Activated T-cell treated with anti-CD3 and anti-CD28 coated beads, Interleukin-2, amount 50 U/mL, for 24 hours (primary cell): Measurements from ENCODE around the gene OSBPL7.
A peak's percentile ranks its signal among the peaks of the same experiment; 100 is the strongest.

Experiments used
- DNase-seq: peaks from one replicate; pipeline ENCODE4 v3.0.0-alpha.2; 2020
- H3K27ac Mint-ChIP-seq: 2 replicates; pipeline ENCODE4 v1.8.0; 2020; ENCODE audit warnings: mild to moderate bottlenecking, mixed read lengths
- H3K27me3 Mint-ChIP-seq: 2 replicates; pipeline ENCODE4 v1.8.0; 2020; ENCODE audit warnings: mixed read lengths
- H3K36me3 Mint-ChIP-seq: 2 replicates; pipeline ENCODE4 v1.8.0; 2020; ENCODE audit warnings: low read depth, mixed read lengths
- H3K4me1 Mint-ChIP-seq: 2 replicates; pipeline ENCODE4 v1.8.0; 2020; ENCODE audit warnings: low read depth, mixed read lengths
- H3K4me3 Mint-ChIP-seq: 2 replicates; pipeline ENCODE4 v1.8.0; 2020; ENCODE audit warnings: mild to moderate bottlenecking, moderate library complexity, mixed read lengths
- H3K9me3 Mint-ChIP-seq: 2 replicates; pipeline ENCODE4 v1.8.0; 2020; ENCODE audit warnings: mixed read lengths

The OSBPL7 gene, protein sequence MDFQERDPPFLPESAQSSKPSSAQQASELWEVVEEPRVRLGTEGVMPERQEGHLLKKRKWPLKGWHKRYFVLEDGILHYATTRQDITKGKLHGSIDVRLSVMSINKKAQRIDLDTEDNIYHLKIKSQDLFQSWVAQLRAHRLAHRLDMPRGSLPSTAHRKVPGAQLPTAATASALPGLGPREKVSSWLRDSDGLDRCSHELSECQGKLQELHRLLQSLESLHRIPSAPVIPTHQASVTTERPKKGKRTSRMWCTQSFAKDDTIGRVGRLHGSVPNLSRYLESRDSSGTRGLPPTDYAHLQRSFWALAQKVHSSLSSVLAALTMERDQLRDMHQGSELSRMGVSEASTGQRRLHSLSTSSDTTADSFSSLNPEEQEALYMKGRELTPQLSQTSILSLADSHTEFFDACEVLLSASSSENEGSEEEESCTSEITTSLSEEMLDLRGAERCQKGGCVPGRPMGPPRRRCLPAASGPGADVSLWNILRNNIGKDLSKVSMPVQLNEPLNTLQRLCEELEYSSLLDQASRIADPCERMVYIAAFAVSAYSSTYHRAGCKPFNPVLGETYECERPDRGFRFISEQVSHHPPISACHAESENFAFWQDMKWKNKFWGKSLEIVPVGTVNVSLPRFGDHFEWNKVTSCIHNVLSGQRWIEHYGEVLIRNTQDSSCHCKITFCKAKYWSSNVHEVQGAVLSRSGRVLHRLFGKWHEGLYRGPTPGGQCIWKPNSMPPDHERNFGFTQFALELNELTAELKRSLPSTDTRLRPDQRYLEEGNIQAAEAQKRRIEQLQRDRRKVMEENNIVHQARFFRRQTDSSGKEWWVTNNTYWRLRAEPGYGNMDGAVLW

DNA sequence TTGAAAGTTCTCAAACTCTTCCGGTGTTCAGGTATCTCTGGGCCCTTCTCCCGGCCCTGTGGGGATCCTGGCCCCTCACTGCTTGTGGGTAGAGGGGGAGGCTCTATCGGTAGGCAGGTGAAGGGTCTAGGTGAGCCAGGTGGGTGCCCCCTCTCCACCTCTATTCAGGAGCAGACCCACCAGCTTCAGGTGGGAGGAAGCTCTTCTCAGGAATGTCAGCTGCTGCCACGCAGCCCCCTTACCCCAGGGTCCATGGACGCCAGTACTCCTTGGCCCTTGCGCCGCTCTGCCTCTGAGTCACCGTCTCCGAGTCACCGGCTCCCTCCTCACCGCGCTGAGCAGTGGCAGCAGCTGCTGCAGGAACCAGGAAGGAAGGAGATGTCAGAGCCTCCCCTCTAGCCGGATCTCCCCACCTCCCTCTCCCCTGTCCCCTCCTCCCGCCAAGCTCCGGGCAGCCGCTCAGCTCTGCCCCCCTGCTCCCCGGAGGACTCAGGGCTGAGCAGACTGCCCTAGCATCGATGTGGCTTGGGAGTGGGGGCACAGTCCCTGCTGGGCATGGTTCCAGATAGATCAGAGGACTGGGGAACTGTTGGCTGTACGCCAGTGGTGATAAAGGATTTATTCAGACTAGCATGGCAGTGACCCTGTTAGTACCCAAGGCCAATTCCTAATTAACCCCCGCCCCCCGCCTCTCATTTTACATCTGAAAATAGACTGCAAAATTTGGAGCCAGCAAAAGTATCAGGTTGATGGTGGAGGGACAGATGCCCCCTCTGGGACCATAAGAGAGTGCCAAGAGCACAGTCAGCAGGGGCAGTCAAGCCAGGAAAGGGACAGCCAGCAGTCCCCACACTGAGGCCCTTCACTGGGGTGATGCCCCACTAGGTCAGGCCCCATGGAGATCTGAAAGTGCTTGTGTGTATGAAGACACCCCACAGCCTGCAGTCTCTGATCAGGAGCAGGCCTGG, at the start of gene OSBPL7:
OSBPL7 (minus strand) TSS at position 371 of the 968 bp plus-strand sequence. CDS start 1,516 bp downstream, outside the sequence.
- peak within 1 kb of the TSS; percentile 94 for H3K27ac Mint-ChIP-seq
- peak within 1 kb of the TSS; percentile 95 for H3K4me3 Mint-ChIP-seq
- peaks cover 24% of the 10 kb centered on the region for H3K4me1 Mint-ChIP-seq
- no peaks in the 10 kb centered on the region for H3K9me3 Mint-ChIP-seq
- H3K27me3 Mint-ChIP-seq, result no peaks in the 10 kb centered on the region
- H3K36me3 Mint-ChIP-seq, result peaks cover 68% of the 10 kb centered on the region
- peak; percentile 81 for DNase-seq

DNA sequence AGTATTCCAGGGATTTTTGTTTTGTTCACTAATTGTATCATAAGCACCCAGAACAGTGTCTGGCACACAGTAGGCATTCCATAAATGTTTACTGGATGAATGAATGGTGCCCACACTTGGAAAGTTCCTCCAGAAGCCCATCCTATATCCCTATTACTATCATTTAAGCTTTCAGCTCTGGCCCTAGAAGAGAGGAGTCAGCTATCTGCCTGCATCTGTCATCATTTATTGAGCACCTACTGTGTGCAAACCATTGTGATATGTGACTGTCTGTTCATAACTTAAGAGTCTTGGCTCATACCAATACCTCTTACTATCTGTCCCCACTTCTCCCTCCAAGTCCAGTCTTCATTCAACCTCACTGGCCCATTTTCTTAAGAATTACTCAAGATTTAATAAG, 49.5 kb upstream of the OSBPL7 start:
- H3K9me3 Mint-ChIP-seq, result no peaks in the 10 kb centered on the region
- H3K36me3 Mint-ChIP-seq, result no peaks in the 10 kb centered on the region
- H3K27ac Mint-ChIP-seq, result no peak overlapping the region
- no peak for DNase-seq
- no peak overlapping the region for H3K4me3 Mint-ChIP-seq
- H3K27me3 Mint-ChIP-seq, result peaks cover 66% of the 10 kb centered on the region
- H3K4me1 Mint-ChIP-seq, result no peaks in the 10 kb centered on the region

DNA sequence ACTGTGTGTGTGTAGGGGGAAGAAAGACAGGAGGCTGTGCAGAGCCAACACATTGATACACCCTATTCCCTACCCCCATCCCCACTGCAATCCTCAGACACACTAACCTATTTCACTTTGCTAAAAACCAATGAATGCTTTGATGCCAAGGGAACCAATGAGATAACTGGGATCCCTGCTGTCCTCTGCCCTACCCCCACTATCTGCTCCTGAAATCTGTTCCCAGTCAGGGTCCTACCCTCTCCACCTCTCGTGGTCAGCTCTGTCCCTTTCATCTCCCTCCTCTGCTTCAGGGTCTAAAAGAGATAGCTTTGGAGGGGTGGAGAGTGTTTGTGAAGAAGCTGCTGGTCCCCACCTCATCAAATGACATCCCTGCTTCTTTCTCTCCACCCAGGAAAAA, 48.5 kb upstream of the OSBPL7 start:
- Mint-ChIP-seq H3K27me3 (peaks cover 59% of the 10 kb centered on the region), H3K4me1 (peaks cover 4% of the 10 kb centered on the region), H3K27ac (no peak overlapping the region), H3K36me3 (no peaks in the 10 kb centered on the region), H3K9me3 (no peaks in the 10 kb centered on the region), H3K4me3 (no peak overlapping the region)
- no peak for DNase-seq

DNA sequence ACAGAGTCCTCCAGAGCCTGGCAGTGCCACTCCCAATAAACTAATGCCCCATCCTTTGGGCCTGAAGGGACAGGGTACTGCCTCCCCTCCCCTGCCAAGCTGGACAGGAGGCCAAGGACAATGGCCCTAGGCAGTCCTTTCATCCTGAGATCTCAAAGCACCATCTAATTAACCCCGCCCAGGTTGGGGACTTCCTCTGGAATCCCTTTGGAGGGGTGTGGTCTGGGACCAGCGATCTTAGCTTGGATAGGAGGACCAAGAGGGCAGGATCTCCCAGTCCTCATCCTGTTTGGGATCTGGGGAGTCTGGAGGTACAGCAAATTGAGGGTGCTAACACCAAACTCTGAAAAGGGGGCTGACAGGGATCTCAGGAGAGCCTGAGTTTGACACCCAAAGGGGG, 47.5 kb upstream of the OSBPL7 start:
- Mint-ChIP-seq H3K4me3 (no peak overlapping the region), H3K27me3 (peaks cover 52% of the 10 kb centered on the region), H3K27ac (no peak overlapping the region), H3K9me3 (no peaks in the 10 kb centered on the region), H3K36me3 (no peaks in the 10 kb centered on the region), H3K4me1 (peaks cover 11% of the 10 kb centered on the region)
- no peak for DNase-seq

DNA sequence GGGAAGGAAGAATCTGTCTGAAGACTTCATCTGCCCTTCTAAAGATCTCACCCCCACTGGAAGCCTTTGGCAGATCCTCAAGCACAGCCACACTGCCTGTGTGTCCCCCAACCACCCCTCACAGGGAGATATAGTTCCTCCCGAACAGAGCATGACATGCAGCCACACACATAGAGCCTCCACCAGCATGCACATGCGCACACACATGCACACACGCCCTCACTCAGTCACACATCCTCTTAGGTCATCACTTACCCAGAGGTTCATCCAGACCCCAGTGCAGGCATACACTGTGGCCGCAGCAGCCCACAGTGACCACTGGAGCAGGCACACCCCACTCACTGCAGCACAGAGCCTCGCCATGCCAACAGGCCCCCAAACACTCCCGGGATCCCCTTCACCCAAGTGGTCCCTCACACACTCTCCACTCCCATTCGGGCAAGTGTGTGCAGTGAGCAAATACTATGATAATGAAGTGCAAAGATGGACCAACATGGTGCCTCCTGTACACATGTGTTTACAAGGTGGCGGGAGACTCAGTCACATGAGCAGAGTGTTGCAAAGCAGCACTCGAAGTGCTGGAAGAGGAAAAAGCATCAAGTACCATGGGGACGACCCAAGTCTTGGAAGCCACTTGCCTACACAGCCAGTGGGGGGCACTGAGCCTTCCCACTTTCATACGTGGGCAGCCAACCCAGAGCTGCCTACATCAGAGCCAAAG, 46.4 kb upstream of the OSBPL7 start:
- H3K4me1 Mint-ChIP-seq, result peaks cover 15% of the 10 kb centered on the region
- no peak overlapping the region for H3K27ac Mint-ChIP-seq
- no peaks in the 10 kb centered on the region for H3K36me3 Mint-ChIP-seq
- peaks cover 46% of the 10 kb centered on the region for H3K27me3 Mint-ChIP-seq
- no peak for DNase-seq
- H3K4me3 Mint-ChIP-seq, result no peak overlapping the region
- H3K9me3 Mint-ChIP-seq, result no peaks in the 10 kb centered on the region

DNA sequence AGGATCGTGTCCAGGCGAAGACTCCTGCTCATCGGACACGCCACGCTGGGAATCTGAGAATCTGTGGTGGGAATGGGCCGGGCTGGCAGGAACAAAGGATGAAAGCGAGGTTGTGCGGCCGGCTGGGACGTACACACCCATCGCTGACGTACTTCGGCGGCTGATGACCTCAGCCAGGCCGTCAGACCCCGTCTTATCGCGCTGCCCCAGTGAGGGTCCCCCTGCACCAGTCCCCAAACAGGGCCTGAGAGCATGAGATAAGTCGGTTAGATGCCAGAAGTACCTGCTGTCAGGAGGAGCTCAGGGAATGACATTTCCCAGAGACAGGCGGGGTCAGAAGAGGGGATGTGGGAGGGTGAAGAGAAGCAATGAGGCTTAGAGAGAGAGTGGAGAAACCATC, 45.3 kb upstream of the OSBPL7 start:
- Mint-ChIP-seq H3K4me1 (peaks cover 21% of the 10 kb centered on the region), H3K27ac (peak overlapping the region; percentile 9), H3K4me3 (no peak overlapping the region), H3K36me3 (no peaks in the 10 kb centered on the region), H3K27me3 (peaks cover 39% of the 10 kb centered on the region), H3K9me3 (no peaks in the 10 kb centered on the region)
- DNase-seq, result no peak

DNA sequence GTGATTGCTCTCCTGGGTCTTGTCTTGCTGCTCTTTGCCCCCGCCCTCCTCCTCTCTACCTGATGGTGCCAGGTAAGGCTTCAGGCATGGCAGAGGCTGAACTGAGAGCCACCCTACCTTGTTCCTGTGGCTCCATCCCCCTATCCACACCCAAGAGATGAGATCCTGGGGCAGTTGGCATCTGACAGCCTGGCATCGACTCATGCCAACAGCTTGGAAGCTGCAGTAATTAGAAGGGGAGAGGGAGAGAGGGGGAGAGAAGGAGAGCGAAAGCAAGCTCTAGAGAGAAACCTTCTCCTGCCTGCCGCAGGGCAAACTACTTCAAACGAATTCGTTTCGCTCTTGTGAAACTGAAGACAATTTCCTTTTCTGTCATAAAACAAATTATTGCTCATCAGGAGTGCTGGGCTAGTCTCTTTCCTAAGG, 43.2 kb upstream of the OSBPL7 start:
- peaks cover 21% of the 10 kb centered on the region for H3K4me1 Mint-ChIP-seq
- H3K36me3 Mint-ChIP-seq, result no peaks in the 10 kb centered on the region
- peak overlapping the region; percentile 15 for H3K27ac Mint-ChIP-seq
- H3K4me3 Mint-ChIP-seq, result no peak overlapping the region
- H3K27me3 Mint-ChIP-seq, result peaks cover 19% of the 10 kb centered on the region
- DNase-seq, result no peak
- H3K9me3 Mint-ChIP-seq, result no peaks in the 10 kb centered on the region

DNA sequence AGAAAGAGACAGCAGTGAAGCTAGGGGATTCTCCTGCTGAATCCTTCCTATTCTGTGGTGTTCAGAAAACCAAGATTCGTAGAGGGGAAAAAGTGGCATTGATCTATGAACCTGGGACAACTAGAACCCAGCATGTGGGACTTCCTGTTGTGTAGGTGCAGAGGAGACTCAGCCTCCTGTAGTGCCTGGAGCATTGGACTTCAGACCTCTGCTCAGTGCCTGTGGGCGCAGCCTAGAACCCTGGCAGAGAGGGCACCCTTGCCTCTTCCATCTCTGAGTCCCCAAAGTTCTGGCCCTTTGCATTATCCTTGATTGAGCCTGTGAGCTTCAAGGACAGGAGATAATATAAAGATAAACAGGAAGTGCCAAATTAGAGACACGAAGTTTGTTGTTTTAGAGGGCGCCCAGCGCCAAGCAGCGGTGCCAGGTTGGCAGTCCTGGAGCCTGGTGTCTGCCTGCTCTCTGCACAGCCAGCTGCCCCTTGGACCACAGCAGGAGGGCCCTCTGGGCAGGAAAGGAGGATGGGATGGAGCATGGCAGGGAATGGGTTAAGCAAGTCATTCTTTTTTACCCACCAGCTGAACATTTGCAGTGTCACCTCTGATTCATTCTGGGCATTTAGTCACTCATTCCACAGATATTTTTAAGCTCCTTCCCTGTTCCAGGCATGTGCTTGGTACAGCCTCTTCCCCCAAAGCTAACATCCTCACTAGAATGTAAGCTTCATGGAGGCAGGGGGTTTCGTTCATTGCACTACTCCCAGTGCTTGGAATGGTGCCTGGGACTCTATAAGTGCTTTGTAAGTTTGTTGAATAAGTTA, 41.2 kb upstream of the OSBPL7 start:
- Mint-ChIP-seq H3K27me3 (peaks cover 9% of the 10 kb centered on the region), H3K9me3 (no peaks in the 10 kb centered on the region), H3K4me1 (peaks cover 21% of the 10 kb centered on the region), H3K36me3 (no peaks in the 10 kb centered on the region), H3K4me3 (no peak overlapping the region), H3K27ac (no peak overlapping the region)
- DNase-seq, result no peak

DNA sequence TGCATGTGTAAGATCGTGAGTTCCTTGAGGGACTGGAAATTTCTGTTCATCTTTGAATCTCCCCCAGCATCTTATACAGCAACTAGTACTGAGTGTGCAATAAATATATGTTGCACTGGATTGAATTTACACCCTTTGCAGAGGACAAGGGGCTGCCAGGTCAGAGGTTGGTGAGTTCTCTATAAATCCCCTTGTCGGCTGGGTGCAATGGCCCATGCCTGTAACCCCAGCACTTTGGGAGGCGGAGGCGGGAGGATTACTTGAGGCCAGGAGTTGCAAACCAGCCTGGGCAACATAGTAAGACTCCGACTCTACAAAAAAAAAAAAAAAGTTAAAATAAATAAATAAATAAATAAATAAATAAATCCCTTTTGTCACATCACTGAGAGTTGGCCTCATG, 38.8 kb upstream of the OSBPL7 start:
- H3K4me3 Mint-ChIP-seq, result no peak overlapping the region
- no peak for DNase-seq
- peaks cover 20% of the 10 kb centered on the region for H3K4me1 Mint-ChIP-seq
- H3K27ac Mint-ChIP-seq, result no peak overlapping the region
- H3K36me3 Mint-ChIP-seq, result no peaks in the 10 kb centered on the region
- H3K9me3 Mint-ChIP-seq, result no peaks in the 10 kb centered on the region
- peaks cover 25% of the 10 kb centered on the region for H3K27me3 Mint-ChIP-seq

DNA sequence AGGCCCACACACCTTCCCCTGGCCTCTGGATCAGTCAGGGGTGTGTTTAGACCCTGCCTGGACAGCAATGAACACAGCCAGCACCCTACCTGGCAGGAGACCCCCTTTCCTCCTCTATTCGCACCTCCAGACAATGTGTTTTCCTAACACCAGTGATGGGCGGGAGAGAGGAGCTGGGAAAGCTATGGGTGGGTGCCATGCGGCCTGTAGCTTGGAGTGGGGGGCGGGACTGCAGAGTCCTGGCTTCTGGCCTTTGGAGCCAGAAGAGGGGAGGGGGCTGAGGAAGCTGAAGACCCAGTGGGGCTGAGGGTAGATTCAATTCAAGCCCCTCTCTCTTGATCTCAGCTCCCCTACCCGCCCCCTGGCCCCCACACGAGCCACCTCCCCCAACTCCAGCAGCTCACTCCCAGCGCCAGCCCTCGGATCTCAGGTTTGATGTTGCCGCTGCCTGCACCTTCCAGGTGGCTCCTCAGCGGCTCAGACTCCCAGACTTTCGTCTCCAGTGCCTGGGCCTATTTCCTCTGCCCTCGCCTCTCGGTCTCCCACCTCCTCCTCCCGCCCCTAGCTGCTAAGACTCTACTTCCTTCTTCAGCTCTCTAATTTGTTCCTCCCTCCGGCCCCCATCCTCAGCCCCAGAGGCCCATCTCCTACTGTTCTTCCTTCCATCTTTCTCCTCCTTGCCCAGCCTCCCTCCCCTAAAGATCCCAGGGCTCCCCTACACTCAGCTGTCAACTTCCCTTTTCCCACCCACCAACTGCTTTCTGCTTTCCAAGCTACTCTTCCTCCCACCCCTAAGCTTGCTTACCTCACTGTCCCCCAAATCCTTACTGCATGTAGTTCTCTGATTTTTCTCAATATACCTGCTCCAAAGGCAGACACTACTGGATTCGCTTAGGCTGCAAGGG, 36.2 kb upstream of the OSBPL7 start:
- no peak overlapping the region for H3K27ac Mint-ChIP-seq
- peaks cover 4% of the 10 kb centered on the region for H3K4me1 Mint-ChIP-seq
- no peaks in the 10 kb centered on the region for H3K9me3 Mint-ChIP-seq
- peaks cover 51% of the 10 kb centered on the region for H3K27me3 Mint-ChIP-seq
- no peak overlapping the region for H3K4me3 Mint-ChIP-seq
- H3K36me3 Mint-ChIP-seq, result no peaks in the 10 kb centered on the region
- no peak for DNase-seq

DNA sequence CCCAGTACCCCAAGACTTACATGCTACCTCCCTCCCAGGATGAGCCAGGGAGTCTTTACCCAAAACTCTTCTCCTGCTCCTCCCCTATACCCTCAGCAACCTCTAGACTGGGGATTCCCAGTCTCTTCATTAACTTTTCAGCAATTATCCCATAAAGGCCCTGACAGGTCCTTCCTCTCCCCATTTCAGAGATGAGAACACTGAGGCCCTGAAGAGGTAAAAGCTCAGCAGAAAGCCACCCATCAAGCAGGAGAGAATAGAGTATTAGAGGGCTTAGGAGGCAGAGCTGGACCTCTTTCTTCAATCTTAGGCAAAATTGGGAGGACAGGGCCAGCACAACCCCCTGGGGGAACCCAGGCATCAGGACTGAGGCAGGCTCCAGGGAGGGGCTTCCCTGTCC, 35.2 kb upstream of the OSBPL7 start:
- Mint-ChIP-seq H3K27ac (no peak overlapping the region), H3K4me1 (peaks cover 7% of the 10 kb centered on the region), H3K27me3 (peaks cover 60% of the 10 kb centered on the region), H3K36me3 (no peaks in the 10 kb centered on the region), H3K9me3 (no peaks in the 10 kb centered on the region), H3K4me3 (no peak overlapping the region)
- DNase-seq, result no peak

DNA sequence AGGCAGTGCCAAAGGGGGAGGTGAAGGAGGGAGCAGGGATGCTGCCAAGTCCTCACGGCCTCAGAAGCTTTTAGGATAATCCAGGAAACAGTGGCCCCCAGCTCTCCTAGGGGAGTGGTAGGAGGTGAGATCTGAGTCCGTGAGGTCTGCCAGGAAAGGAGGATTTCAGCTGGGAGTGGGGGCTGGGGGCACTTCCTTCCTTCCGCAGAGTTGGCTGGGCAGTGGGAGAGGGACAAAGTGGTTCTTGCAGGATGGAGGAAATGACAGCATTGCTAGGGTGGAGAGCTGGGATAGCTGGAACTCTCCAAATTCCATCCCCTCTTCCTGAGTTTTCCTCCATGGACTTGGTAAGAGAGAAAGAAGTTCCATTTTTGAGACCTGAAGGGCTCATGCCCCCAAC, 34.1 kb upstream of the OSBPL7 start:
- no peak overlapping the region for H3K4me3 Mint-ChIP-seq
- peaks cover 10% of the 10 kb centered on the region for H3K4me1 Mint-ChIP-seq
- H3K27me3 Mint-ChIP-seq, result peaks cover 65% of the 10 kb centered on the region
- H3K27ac Mint-ChIP-seq, result no peak overlapping the region
- H3K36me3 Mint-ChIP-seq, result no peaks in the 10 kb centered on the region
- DNase-seq, result no peak
- H3K9me3 Mint-ChIP-seq, result no peaks in the 10 kb centered on the region
